Mesenchymal stem cell (in vitro differentiated cells and primary cell): ENCODE data around the gene HK1.

Experiments used
- DNase-seq: peaks from one replicate; pipeline ENCODE4 v3.0.0-alpha.2; 2013
- H2AFZ ChIP-seq: one replicate; pipeline ENCODE4 v1.6.1; 2013; ENCODE audit warnings: low read depth, mild to moderate bottlenecking, control low read depth, inconsistent platforms, low read length, moderate library complexity
- H2AK5ac ChIP-seq: 2 replicates; pipeline ENCODE4 v1.6.1; 2013; ENCODE audit warnings: low read length, moderate library complexity, mild to moderate bottlenecking, inconsistent platforms; ENCODE audit not compliant: severe bottlenecking
- H2BK120ac ChIP-seq: one replicate; pipeline ENCODE4 v1.6.1; 2013; ENCODE audit warnings: low read depth, mild to moderate bottlenecking, inconsistent platforms, low read length, moderate library complexity
- H2BK12ac ChIP-seq, 2 experiments: one replicate each; pipeline ENCODE4 v1.6.1; 2013; ENCODE audit warnings: inconsistent platforms in 2 of 2, low read length in 2 of 2, mild to moderate bottlenecking in 2 of 2, moderate library complexity in 2 of 2, control low read depth in 1 of 2
- H2BK15ac ChIP-seq: one replicate; pipeline ENCODE4 v1.6.1; 2013; ENCODE audit warnings: mild to moderate bottlenecking, low read depth, inconsistent platforms; ENCODE audit not compliant: poor library complexity, severe bottlenecking
- H2BK5ac ChIP-seq: 2 replicates; pipeline ENCODE4 v1.6.1; 2013; ENCODE audit warnings: low read depth, mild to moderate bottlenecking, low read length, control low read depth, inconsistent platforms; ENCODE audit not compliant: poor library complexity, severe bottlenecking
- H3K14ac ChIP-seq, 2 experiments: one replicate each; pipeline ENCODE4 v1.6.1; 2013; ENCODE audit warnings: inconsistent platforms in 2 of 2, low read length in 2 of 2, control low read depth in 1 of 2, mild to moderate bottlenecking in 1 of 2, moderate library complexity in 1 of 2
- H3K18ac ChIP-seq, 2 experiments: one replicate each; pipeline ENCODE4 v1.6.1; 2013; ENCODE audit warnings: inconsistent platforms in 2 of 2, low read length in 2 of 2, control low read depth in 1 of 2, low read depth in 1 of 2, mild to moderate bottlenecking in 1 of 2
- H3K23ac ChIP-seq, 2 experiments: one replicate each; pipeline ENCODE4 v1.6.1; 2013; ENCODE audit warnings: inconsistent platforms in 2 of 2, low read length in 2 of 2, mild to moderate bottlenecking in 2 of 2, moderate library complexity in 2 of 2, control low read depth in 1 of 2
- H3K27ac ChIP-seq: 2 replicates; pipeline ENCODE4 v1.5.1; 2013; ENCODE audit warnings: mild to moderate bottlenecking, moderate library complexity, low read length, control low read depth, inconsistent platforms; ENCODE audit not compliant: poor library complexity, severe bottlenecking
- H3K27me3 ChIP-seq, 2 experiments: 2 replicates each; pipeline versions ENCODE4 v1.6.1 to v1.7.0; 2013; ENCODE audit warnings: low read length in 2 of 2, mild to moderate bottlenecking in 2 of 2, moderate library complexity in 2 of 2, control low read depth in 1 of 2, inconsistent platforms in 1 of 2; ENCODE audit not compliant: control insufficient read depth in 1 of 2, insufficient read depth in 1 of 2
- H3K36me3 ChIP-seq, 2 experiments: 2 replicates each; pipeline versions ENCODE4 v1.6.1 to v1.7.0; 2013; ENCODE audit warnings: low read length in 2 of 2, control low read depth in 1 of 2, inconsistent platforms in 1 of 2, low read depth in 1 of 2, mild to moderate bottlenecking in 1 of 2; ENCODE audit not compliant: insufficient read depth in 2 of 2, control insufficient read depth in 1 of 2
- H3K4ac ChIP-seq, 2 experiments: one replicate each; pipeline ENCODE4 v1.6.1; 2013; ENCODE audit warnings: inconsistent platforms in 2 of 2, low read length in 2 of 2, mild to moderate bottlenecking in 2 of 2, moderate library complexity in 2 of 2, control low read depth in 1 of 2, low read depth in 1 of 2
- H3K4me1 ChIP-seq: 2 replicates; pipeline ENCODE4 v1.6.1; 2013; ENCODE audit warnings: low read depth, low read length, control low read depth; ENCODE audit not compliant: control insufficient read depth, insufficient read depth
- H3K4me2 ChIP-seq: 2 replicates; pipeline ENCODE4 v1.6.1; 2013; ENCODE audit warnings: low read length, mild to moderate bottlenecking, inconsistent platforms; ENCODE audit not compliant: poor library complexity, severe bottlenecking
- H3K4me3 ChIP-seq, 2 experiments: 2 replicates each; pipeline versions ENCODE4 v1.5.1 to v1.7.0; 2013; ENCODE audit warnings: low read length in 2 of 2, mild to moderate bottlenecking in 2 of 2, control low read depth in 1 of 2, low read depth in 1 of 2; ENCODE audit not compliant: insufficient read depth in 1 of 2
- H3K79me1 ChIP-seq: replicated peaks from 2 replicates; pipeline ENCODE4 v1.6.1; 2013; ENCODE audit warnings: mild to moderate bottlenecking, control low read depth, low read length, inconsistent platforms; ENCODE audit not compliant: poor library complexity, severe bottlenecking
- H3K9ac ChIP-seq: 2 replicates; pipeline ENCODE4 v1.7.0; 2013; ENCODE audit warnings: mild to moderate bottlenecking, low read length, moderate library complexity
- H3K9me3 ChIP-seq: 2 replicates; pipeline ENCODE4 v1.7.0; 2013; ENCODE audit warnings: mild to moderate bottlenecking, low read length; ENCODE audit not compliant: control insufficient read depth
- H4K8ac ChIP-seq: one replicate; pipeline ENCODE4 v1.6.1; 2013; ENCODE audit warnings: inconsistent platforms, mild to moderate bottlenecking, low read length, moderate library complexity
- H4K91ac ChIP-seq: one replicate; pipeline ENCODE4 v1.6.1; 2013; ENCODE audit warnings: mild to moderate bottlenecking, low read length, inconsistent platforms
- WGBS: methylation state at CpG from one replicate; pipeline ENCODE4 v1.1.7; 2013; ENCODE audit warnings: mixed read lengths; 5-methylcytosine and 5-hydroxymethylcytosine counted together

HK1 gene

GRCh38 chr10:69407621-69408301 is 129.5 kb downstream of the HK1 start:
- Histone ChIP-seq H3K36me3 (peaks cover 11 to 12% of the 10 kb centered on the region in 2 experiments), H3K27me3 (no peaks in the 10 kb centered on the region), H2BK120ac (no peak overlapping the region), H3K4me3 (peak overlapping the region in 1 of 2 experiments; percentile 44), H3K23ac (peak overlapping the region in 1 of 2 experiments; percentile 29), H2AFZ (no peak overlapping the region), H2BK5ac (no peak overlapping the region), H2BK12ac (peak overlapping the region in 1 of 2 experiments; percentile 4), H3K9me3 (no peaks in the 10 kb centered on the region), H3K4ac (peak overlapping the region in 1 of 2 experiments; percentile 5), H3K9ac (peak overlapping the region; percentile 70), H4K91ac (no peak overlapping the region), H3K4me1 (peaks cover 12% of the 10 kb centered on the region), H4K8ac (peak overlapping the region; percentile 81), H3K18ac (peak overlapping the region in 1 of 2 experiments; percentile 63), H2BK15ac (no peak overlapping the region), H3K79me1 (no peaks in the 10 kb centered on the region), H3K27ac (no peak overlapping the region), H3K14ac (no peak overlapping the region), H2AK5ac (no peak overlapping the region), H3K4me2 (no peak overlapping the region)
- no peak for DNase-seq
- 75% methylated on average over 13 of the region's 14 CpGs for WGBS

- Histone ChIP-seq H3K4me3 (peak overlapping the region in 1 of 2 experiments; percentile 72), H3K27ac (no peak overlapping the region)
Observed at GRCh38 chr10:69408318-69409175, 130.3 kb downstream of the HK1 start.

DNA sequence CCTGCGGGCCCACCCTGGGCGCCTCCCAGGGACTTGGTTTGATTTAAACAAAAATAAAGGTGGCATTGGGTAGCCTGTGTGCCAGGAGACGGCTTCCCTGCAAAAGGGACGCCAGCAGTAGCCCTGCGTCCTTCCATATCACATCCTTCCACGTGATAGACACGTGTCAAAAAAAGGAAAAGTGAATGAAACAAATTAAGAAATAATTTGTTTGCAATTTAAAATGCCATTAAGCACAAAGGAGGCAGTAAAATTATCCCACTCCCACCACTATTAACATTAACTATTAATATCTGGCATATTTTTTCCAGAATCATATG is 130.8 kb downstream of the HK1 start:
- H3K4me3 ChIP-seq = peak overlapping the region in 1 of 2 experiments; percentile 72
- peak overlapping the region; percentile 18 for H2AFZ ChIP-seq
- H4K91ac ChIP-seq = no peak overlapping the region
- H3K9ac ChIP-seq = peak overlapping the region; percentile 85
- peaks cover 3 to 8% of the 10 kb centered on the region in 2 experiments for H3K36me3 ChIP-seq
- no peak for DNase-seq
- H3K79me1 ChIP-seq = no peaks in the 10 kb centered on the region
- H2BK12ac ChIP-seq = no peak overlapping the region
- no peak overlapping the region for H2BK5ac ChIP-seq
- no peaks in the 10 kb centered on the region for H3K9me3 ChIP-seq
- H2AK5ac ChIP-seq = no peak overlapping the region
- no peak overlapping the region for H3K23ac ChIP-seq
- peak overlapping the region; percentile 92 for H2BK15ac ChIP-seq
- H3K27ac ChIP-seq = no peak overlapping the region
- H2BK120ac ChIP-seq = peak overlapping the region; percentile 50
- no peak overlapping the region for H3K14ac ChIP-seq
- H3K18ac ChIP-seq = no peak overlapping the region
- H3K4me1 ChIP-seq = peaks cover 14% of the 10 kb centered on the region
- peak overlapping the region; percentile 76 for H3K4me2 ChIP-seq
- no peak overlapping the region for H3K4ac ChIP-seq
- H3K27me3 ChIP-seq = no peaks in the 10 kb centered on the region
- peak overlapping the region; percentile 76 for H4K8ac ChIP-seq
- 64% methylated on average over 5 of the region's 7 CpGs for WGBS

More at GRCh38 chr10:69408318-69409175, 130.3 kb downstream of the HK1 start:
- Histone ChIP-seq H3K18ac (no peak overlapping the region), H2BK15ac (peak overlapping the region; percentile 92), H2BK120ac (peak overlapping the region; percentile 50), H2BK12ac (no peak overlapping the region), H3K9me3 (no peaks in the 10 kb centered on the region), H3K23ac (no peak overlapping the region), H3K14ac (no peak overlapping the region), H3K4me2 (peak overlapping the region; percentile 76), H4K91ac (no peak overlapping the region), H3K79me1 (no peaks in the 10 kb centered on the region), H4K8ac (peak overlapping the region; percentile 76), H3K4ac (no peak overlapping the region), H3K4me1 (peaks cover 14% of the 10 kb centered on the region), H2BK5ac (no peak overlapping the region), H3K36me3 (peaks cover 3 to 9% of the 10 kb centered on the region in 2 experiments), H3K27me3 (no peaks in the 10 kb centered on the region), H2AK5ac (no peak overlapping the region), H2AFZ (peak overlapping the region; percentile 18), H3K9ac (peak overlapping the region; percentile 85)
- 12% methylated on average over 38 of the region's 64 CpGs for WGBS
- peak; percentile 87 for DNase-seq

DNA sequence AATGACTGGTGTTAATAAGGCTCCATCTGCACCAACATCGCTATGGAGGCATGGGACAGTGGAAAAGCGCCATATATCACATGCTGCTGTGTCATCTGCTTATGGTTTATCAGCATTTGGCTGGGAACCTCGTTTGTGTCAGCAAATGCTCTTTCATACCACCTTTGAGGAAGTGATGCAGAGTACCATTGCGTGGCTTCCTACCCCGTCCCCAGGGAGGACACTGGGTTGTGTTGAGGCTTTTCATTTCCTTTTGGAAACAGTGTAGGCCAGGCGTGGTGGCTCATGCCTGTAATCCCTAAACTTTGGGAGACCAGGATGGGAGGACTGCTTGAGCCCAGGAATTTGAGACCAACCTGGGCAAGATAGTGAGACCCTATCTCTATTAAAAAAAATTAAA is 131.7 kb downstream of the HK1 start:
- H3K14ac ChIP-seq = no peak overlapping the region
- H3K79me1 ChIP-seq = no peaks in the 10 kb centered on the region
- no peak overlapping the region for H3K4me2 ChIP-seq
- H4K91ac ChIP-seq = no peak overlapping the region
- H3K27ac ChIP-seq = no peak overlapping the region
- H3K18ac ChIP-seq = no peak overlapping the region
- no peak overlapping the region for H3K9ac ChIP-seq
- H3K36me3 ChIP-seq = peaks cover 0 to 3% of the 10 kb centered on the region in 2 experiments
- no peak overlapping the region for H4K8ac ChIP-seq
- no peak overlapping the region for H3K4ac ChIP-seq
- DNase-seq = no peak
- H3K27me3 ChIP-seq = no peaks in the 10 kb centered on the region
- no peak overlapping the region for H2BK5ac ChIP-seq
- 78% methylated on average over 6 of the region's 6 CpGs for WGBS
- H2BK12ac ChIP-seq = no peak overlapping the region
- no peak overlapping the region for H3K23ac ChIP-seq
- peaks cover 14% of the 10 kb centered on the region for H3K4me1 ChIP-seq
- H2AFZ ChIP-seq = no peak overlapping the region
- no peaks in the 10 kb centered on the region for H3K9me3 ChIP-seq
- H2BK120ac ChIP-seq = no peak overlapping the region
- H2BK15ac ChIP-seq = no peak overlapping the region
- H2AK5ac ChIP-seq = no peak overlapping the region
- H3K4me3 ChIP-seq = no peak overlapping the region
